Upper lobe of right lung (tissue), 1 donor: ENCODE data around the gene NOTCH1. TPM values are rescaled to one million over a fixed set of nuclear protein-coding genes. Genes with fewer than 3 reads are reported as not detected.
"Not testable (repeated sequence)": the region's sequence is repeated elsewhere in the genome, so short reads cannot be mapped to it uniquely, and the experiment has no call there.

Experiments used
- ATAC-seq: fragments of 200-7000 bp; cut with Tn5 transposase; one replicate; pipeline ENCODE4 v1.9.1; 2020; ENCODE audit warnings: mild to moderate bottlenecking, moderate library complexity
- DNase-seq: peaks from one replicate; pipeline ENCODE4 v3.0.0-alpha.2; 2020
- H3K27ac ChIP-seq: fragments of 200-600 bp; one replicate; pipeline ENCODE4 v1.8.0; 2022
- H3K27me3 ChIP-seq: fragments of 200-600 bp; one replicate; pipeline ENCODE4 v1.8.0; 2022; ENCODE audit warnings: mild to moderate bottlenecking
- H3K36me3 ChIP-seq: fragments of 200-600 bp; one replicate; pipeline ENCODE4 v1.8.0; 2022
- H3K4me1 ChIP-seq: fragments of 200-600 bp; one replicate; pipeline ENCODE4 v1.8.0; 2022
- H3K4me3 ChIP-seq: fragments of 200-600 bp; one replicate; pipeline ENCODE4 v1.8.0; 2022; ENCODE audit warnings: mild to moderate bottlenecking
- H3K9me3 ChIP-seq: fragments of 200-600 bp; one replicate; pipeline ENCODE4 v1.8.0; 2022
- intact Hi-C: fragments of 100-400 bp; cut with DNase I; formaldehyde crosslinking; loops from one replicate; pipeline ENCODE4 v1.11.0; 2022
- total RNA-seq: library from RNA; stranded (reverse); fragmentation: NEBNext Ultra II Directional; extraction: Animal tissue kit (Norgen Biotek cat#: 25700); gene quantifications from one replicate; pipeline ENCODE4 v1.2.1, GENCODE V29; 2021
- TF ChIP-seq, protein P1 (sequence below): fragments of 200-600 bp; IDR thresholded peaks from one replicate; pipeline ENCODE4 v1.8.0; 2022; ENCODE audit warnings: antibody characterized with exemption
- donor health status: DM: no; HTN: yes; CAD: no; lungs with severe emphysema.

The NOTCH1 gene
- total RNA-seq, 1 donor from 2014 or later = 114 TPM

DNA sequence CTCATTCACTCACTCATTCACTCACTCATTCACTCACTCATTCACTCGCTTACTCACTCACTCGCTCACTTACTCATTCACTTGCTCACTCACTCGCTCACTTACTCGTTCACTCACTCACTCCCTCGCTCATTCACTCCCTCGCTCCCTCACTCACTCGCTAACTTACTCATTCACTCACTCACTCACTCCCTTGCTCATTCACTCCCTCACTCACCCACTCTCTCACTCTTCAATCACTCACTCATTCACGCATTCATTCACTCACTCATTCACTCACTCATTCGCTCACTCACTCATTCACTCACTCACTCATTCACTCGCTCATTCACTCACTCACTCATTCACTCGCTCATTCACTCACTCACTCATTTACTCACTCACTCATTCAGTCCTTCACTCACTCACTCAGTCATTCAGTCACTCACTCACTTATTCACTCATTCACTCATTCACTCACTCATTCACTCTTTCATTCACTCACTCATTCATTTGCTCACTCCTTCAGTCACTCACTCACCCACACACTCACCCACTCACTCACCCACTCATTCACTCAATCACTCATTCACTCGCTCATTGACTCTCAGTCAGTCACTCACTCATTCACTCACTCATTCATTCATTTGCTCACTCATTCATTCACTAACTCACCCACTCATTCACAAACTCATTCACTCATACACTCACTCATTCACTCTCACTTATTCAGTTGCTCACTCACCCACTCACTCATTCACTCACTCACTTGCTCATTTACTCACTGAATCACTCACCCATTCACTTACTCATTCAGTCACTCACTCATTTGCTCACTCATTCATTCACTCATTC, 36.0 kb upstream of the NOTCH1 start:
- no peak for DNase-seq
- no peak overlapping the region for H3K27ac ChIP-seq
- H3K4me3 ChIP-seq = no peak overlapping the region
- no peak for ATAC-seq
- no peaks in the 10 kb centered on the region for H3K36me3 ChIP-seq
- H3K9me3 ChIP-seq = no peaks in the 10 kb centered on the region
- TF ChIP-seq, protein P1, sequence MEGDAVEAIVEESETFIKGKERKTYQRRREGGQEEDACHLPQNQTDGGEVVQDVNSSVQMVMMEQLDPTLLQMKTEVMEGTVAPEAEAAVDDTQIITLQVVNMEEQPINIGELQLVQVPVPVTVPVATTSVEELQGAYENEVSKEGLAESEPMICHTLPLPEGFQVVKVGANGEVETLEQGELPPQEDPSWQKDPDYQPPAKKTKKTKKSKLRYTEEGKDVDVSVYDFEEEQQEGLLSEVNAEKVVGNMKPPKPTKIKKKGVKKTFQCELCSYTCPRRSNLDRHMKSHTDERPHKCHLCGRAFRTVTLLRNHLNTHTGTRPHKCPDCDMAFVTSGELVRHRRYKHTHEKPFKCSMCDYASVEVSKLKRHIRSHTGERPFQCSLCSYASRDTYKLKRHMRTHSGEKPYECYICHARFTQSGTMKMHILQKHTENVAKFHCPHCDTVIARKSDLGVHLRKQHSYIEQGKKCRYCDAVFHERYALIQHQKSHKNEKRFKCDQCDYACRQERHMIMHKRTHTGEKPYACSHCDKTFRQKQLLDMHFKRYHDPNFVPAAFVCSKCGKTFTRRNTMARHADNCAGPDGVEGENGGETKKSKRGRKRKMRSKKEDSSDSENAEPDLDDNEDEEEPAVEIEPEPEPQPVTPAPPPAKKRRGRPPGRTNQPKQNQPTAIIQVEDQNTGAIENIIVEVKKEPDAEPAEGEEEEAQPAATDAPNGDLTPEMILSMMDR = no peak
- peaks cover 15% of the 10 kb centered on the region for H3K4me1 ChIP-seq
- intact Hi-C loops = no loop called here
- H3K27me3 ChIP-seq = no peaks in the 10 kb centered on the region

DNA sequence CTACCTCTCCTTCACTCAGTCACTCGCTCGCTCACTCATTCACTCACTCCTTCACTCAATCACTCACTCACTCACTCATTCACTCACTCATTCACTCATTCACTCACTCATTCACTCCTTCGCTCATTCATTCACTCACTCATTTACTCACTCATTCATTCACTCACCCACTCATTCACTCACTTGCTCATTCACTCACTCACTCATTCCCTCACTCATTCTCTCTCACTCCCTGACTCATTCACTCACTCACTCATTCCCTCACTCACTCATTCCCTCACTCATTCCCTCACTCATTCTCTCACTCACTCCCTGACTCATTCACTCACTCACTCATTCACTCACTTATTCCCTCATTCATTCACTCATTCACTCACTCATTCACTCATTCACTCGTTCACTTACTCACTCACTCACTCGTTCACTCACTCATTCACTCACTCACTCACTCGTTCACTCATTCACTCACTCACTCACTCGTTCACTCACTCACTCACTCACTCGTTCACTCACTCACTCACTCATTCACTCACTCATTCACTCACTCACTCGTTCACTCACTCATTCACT, 33.9 kb upstream of the NOTCH1 start:
- ATAC-seq, DNase-seq, H3K36me3 ChIP-seq, H3K27ac ChIP-seq, H3K4me3 ChIP-seq, H3K27me3 ChIP-seq, H3K4me1 ChIP-seq, H3K9me3 ChIP-seq, intact Hi-C loops: not testable (repeated sequence)

- TF ChIP-seq, protein P1 = no peak
- peaks cover 6% of the 10 kb centered on the region for H3K4me1 ChIP-seq
- intact Hi-C loops = no loop called here
- peak; percentile 32 for ATAC-seq
- no peaks in the 10 kb centered on the region for H3K36me3 ChIP-seq
- DNase-seq = no peak
- H3K27ac ChIP-seq = no peak overlapping the region
- H3K4me3 ChIP-seq = no peak overlapping the region
- H3K27me3 ChIP-seq = no peaks in the 10 kb centered on the region
- H3K9me3 ChIP-seq = no peaks in the 10 kb centered on the region
These were observed 33.2 kb upstream of the NOTCH1 start for GRCh38 chr9:136578915-136579649.

GRCh38 chr9:136578626-136578914, 32.7 kb upstream of the NOTCH1 start:
- Histone ChIP-seq H3K9me3 (no peaks in the 10 kb centered on the region), H3K4me3 (no peak overlapping the region), H3K27ac (no peak overlapping the region), H3K36me3 (no peaks in the 10 kb centered on the region), H3K27me3 (no peaks in the 10 kb centered on the region), H3K4me1 (peaks cover 6% of the 10 kb centered on the region)
- no peak for ATAC-seq
- intact Hi-C loops = no loop called here
- DNase-seq = no peak
- TF ChIP-seq, protein P1 = no peak

- TF ChIP-seq, protein P1 = no peak
- H3K4me1 ChIP-seq = peaks cover 6% of the 10 kb centered on the region
- ATAC-seq (no peak), DNase-seq (no peak)
- no peak overlapping the region for H3K27ac ChIP-seq
- H3K27me3 ChIP-seq = no peaks in the 10 kb centered on the region
- H3K36me3 ChIP-seq = no peaks in the 10 kb centered on the region
- no peak overlapping the region for H3K4me3 ChIP-seq
- intact Hi-C loops = no loop called here
- no peaks in the 10 kb centered on the region for H3K9me3 ChIP-seq
These were observed 32.2 kb upstream of the NOTCH1 start for GRCh38 chr9:136577941-136578625.

DNA sequence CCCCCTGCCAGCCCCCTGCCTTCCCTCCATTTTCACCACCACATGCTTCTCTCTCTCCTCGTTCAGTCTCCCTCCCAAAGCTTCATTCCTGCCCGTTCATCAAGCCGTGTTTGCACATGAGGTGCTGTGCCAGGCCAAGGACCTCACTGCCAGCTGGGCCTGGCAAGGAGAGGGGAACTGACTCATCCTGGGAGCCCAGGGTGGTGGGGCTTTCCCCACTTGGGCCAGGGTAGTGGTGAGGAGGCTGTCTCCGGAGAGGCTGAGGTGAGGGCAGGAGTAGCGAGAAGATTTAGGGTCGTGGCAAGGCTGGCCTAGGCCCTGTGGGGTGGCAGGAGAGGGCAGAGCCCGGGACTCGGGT, 30.4 kb upstream of the NOTCH1 start:
- ATAC-seq (peak; percentile 78), DNase-seq (peak; percentile 80)
- Histone ChIP-seq H3K27ac (no peak overlapping the region), H3K36me3 (no peaks in the 10 kb centered on the region), H3K9me3 (no peaks in the 10 kb centered on the region), H3K27me3 (no peaks in the 10 kb centered on the region), H3K4me1 (peaks cover 18% of the 10 kb centered on the region), H3K4me3 (no peak overlapping the region)
- TF ChIP-seq, protein P1 = no peak
- intact Hi-C loops = no loop called here
